Kidney (tissue), 14 donors: Measurements from ENCODE around the gene DFFB. TPM values are rescaled to one million over a fixed set of nuclear protein-coding genes. Genes with fewer than 3 reads are reported as not detected.

Experiments
- DNase-seq, 5 donors: peaks; one replicate each; pipeline ENCODE4 v3.0.0-alpha.2; 2013 to 2020
- FAIRE-seq: peaks from 2 replicates; lab custom pipeline; 2012; peaks lifted over from hg19 to GRCh38; lab: Jason Lieb, UNC
- H3K27ac ChIP-seq, 2 donors: one replicate each; pipeline ENCODE4 v1.7.0; 2013; ENCODE audit warnings: low read depth in 2 of 2, low read length in 2 of 2, inconsistent platforms in 1 of 2
- H3K27me3 ChIP-seq: one replicate; pipeline ENCODE4 v1.7.1; 2013; ENCODE audit warnings: low read length, inconsistent platforms; ENCODE audit not compliant: control insufficient read depth, insufficient read depth
- H3K36me3 ChIP-seq, 3 donors: one replicate each; pipeline versions ENCODE4 v1.7.0 to v1.7.1; 2013; ENCODE audit warnings: low read length in 3 of 3, control low read depth in 1 of 3, inconsistent platforms in 1 of 3; ENCODE audit not compliant: insufficient read depth in 3 of 3, control insufficient read depth in 2 of 3
- H3K4me1 ChIP-seq, 3 donors: one replicate each; pipeline versions ENCODE4 v1.7.0 to v1.7.1; 2013; ENCODE audit warnings: low read length in 3 of 3, inconsistent platforms in 1 of 3, low read depth in 1 of 3; ENCODE audit not compliant: control insufficient read depth in 2 of 3, insufficient read depth in 2 of 3
- H3K4me3 ChIP-seq, 3 donors: one replicate each; pipeline versions ENCODE4 v1.7.0 to v1.8.1; 2013; ENCODE audit warnings: low read length in 3 of 3, control low read depth in 1 of 3, inconsistent platforms in 1 of 3
- H3K9ac ChIP-seq, 3 donors: one replicate each; pipeline versions ENCODE4 v1.7.0 to v1.7.1; 2013; ENCODE audit warnings: low read length in 3 of 3, control low read depth in 1 of 3, inconsistent platforms in 1 of 3
- H3K9me3 ChIP-seq, 3 donors: one replicate each; pipeline versions ENCODE4 v1.7.0 to v1.7.1; 2013; ENCODE audit warnings: low read length in 3 of 3, control low read depth in 1 of 3, inconsistent platforms in 1 of 3; ENCODE audit not compliant: control insufficient read depth in 2 of 3, insufficient read depth in 1 of 3
- CTCF ChIP-seq: IDR thresholded peaks from 3 replicates; pipeline ENCODE4 v1.5.1; 2012; ENCODE audit warnings: mild to moderate bottlenecking, moderate library complexity, borderline replicate concordance; ENCODE audit not compliant: insufficient read depth; ENCODE audit errors: extremely low read depth
- intact Hi-C: fragments of 100-400 bp; cut with DNase I; formaldehyde crosslinking; loops from one replicate; pipeline ENCODE4 v1.11.1; 2022
- polyA plus RNA-seq: library from polyadenylated mRNA; stranded (reverse); fragments of 350-450 nt; fragmentation: Illumina TruSeq; extraction: RNeasy Lipid Tissue Mini Kit (QIAGEN cat#74804); gene quantifications from one replicate; pipeline ENCODE4 v1.2.3, GENCODE V29; 2014; ENCODE audit warnings: low read depth, low replicate concordance; ENCODE audit not compliant: insufficient read depth
- total RNA-seq: library from RNA; stranded (reverse); fragmentation: NEBNext Ultra II Directional; extraction: Animal tissue kit (Norgen Biotek cat#: 25700); gene quantifications from one replicate; pipeline ENCODE4 v1.2.1, GENCODE V29; 2021
- donor health status: control.
- donor health status: control.
- donor health status: control.
- donor health status: control.
- donor health status: control.
- donor health status: DM: yes; HTN: yes; CAD: no.
- donor health status: Normal renal cell carcinoma (clear cell type).

DFFB gene
- total and polyA plus RNA-seq, 2 donors from 2014 or later = 5.6 to 8.2 TPM

- H3K4me3 ChIP-seq = no peak overlapping the region
- DNase-seq (peak in 1 of 5 donors; percentile 56), FAIRE-seq (no peak)
- intact Hi-C loops = no loop called here
- no peaks in the 10 kb centered on the region for H3K9me3 ChIP-seq
- H3K27ac ChIP-seq = no peak overlapping the region
- no peak for TF ChIP-seq CTCF
- no peaks in the 10 kb centered on the region for H3K27me3 ChIP-seq
- peaks cover 0 to 15% (median 9%) of the 10 kb centered on the region in 3 donors for H3K4me1 ChIP-seq
- H3K36me3 ChIP-seq = peaks cover 8 to 41% (median 25%) of the 10 kb centered on the region in 3 donors
- H3K9ac ChIP-seq = no peak overlapping the region
Measured at GRCh38 chr1:3827813-3828307, 29.4 kb upstream of the DFFB start.

- no peaks in the 10 kb centered on the region for H3K27me3 ChIP-seq
- TF ChIP-seq CTCF = no peak
- peak overlapping the region in 1 of 2 donors; percentile 19 for H3K27ac ChIP-seq
- H3K9ac ChIP-seq = no peak overlapping the region
- no peak overlapping the region for H3K4me3 ChIP-seq
- peak in 1 of 5 donors; percentile 47 for DNase-seq
- intact Hi-C loops = no loop called here
- H3K4me1 ChIP-seq = peaks cover 0 to 15% (median 9%) of the 10 kb centered on the region in 3 donors
- H3K36me3 ChIP-seq = peaks cover 8 to 37% (median 19%) of the 10 kb centered on the region in 3 donors
- H3K9me3 ChIP-seq = no peaks in the 10 kb centered on the region
- FAIRE-seq = no peak
Measured at GRCh38 chr1:3828391-3828790, 28.9 kb upstream of the DFFB start.

DNA sequence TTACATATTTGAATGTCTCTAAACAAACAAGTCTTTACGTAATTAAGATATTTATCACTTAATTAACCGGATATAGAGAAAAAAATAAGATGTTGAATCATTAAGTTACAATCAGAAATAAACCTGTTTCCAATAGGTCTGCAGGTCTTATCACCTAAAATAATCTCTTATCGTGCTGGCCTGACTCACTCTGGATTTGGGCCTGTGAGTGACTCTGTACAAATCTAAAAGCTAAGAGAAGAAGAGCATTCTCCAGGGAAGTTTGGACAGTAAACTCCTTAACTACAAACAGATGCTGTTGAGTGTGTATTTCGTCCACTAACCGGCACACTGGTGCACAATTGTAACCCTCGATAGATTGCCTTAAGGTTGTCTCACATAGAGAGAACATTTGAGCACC is 25.6 kb upstream of the DFFB start:
- H3K9me3 ChIP-seq = no peaks in the 10 kb centered on the region
- no peaks in the 10 kb centered on the region for H3K27me3 ChIP-seq
- TF ChIP-seq CTCF = no peak
- H3K36me3 ChIP-seq = peaks cover 8 to 34% (median 20%) of the 10 kb centered on the region in 3 donors
- no peak overlapping the region for H3K27ac ChIP-seq
- H3K9ac ChIP-seq = no peak overlapping the region
- DNase-seq (no peak), FAIRE-seq (no peak)
- H3K4me3 ChIP-seq = no peak overlapping the region
- intact Hi-C loops = no loop called here
- H3K4me1 ChIP-seq = peaks cover 0 to 15% (median 9%) of the 10 kb centered on the region in 3 donors

DNA sequence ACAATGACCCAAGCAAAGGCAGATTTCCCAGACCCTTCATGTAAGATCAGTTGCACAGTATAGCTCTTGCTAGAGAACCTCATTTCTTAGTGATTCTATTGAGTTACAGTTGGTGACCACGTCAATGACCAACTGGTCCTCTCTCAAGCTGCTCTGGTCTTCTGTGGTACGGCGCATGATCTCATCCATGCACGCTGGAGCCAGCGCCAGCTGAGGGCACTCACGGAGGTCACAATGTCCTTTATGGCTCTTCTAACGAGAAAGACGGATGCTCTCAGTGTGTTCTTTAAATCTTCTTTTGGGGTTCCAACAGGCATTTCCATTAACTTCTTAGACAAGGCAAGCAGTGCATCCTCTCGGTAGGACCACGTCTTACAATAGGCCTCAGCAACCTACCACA is 22.6 kb upstream of the DFFB start:
- FAIRE-seq (no peak), DNase-seq (peak in 1 of 5 donors; percentile 21)
- Histone ChIP-seq H3K27me3 (no peaks in the 10 kb centered on the region), H3K36me3 (peaks cover 15 to 50% (median 39%) of the 10 kb centered on the region in 3 donors), H3K9me3 (no peaks in the 10 kb centered on the region), H3K4me1 (peaks cover 0 to 4% (median 0%) of the 10 kb centered on the region in 3 donors), H3K4me3 (no peak overlapping the region), H3K27ac (no peak overlapping the region), H3K9ac (no peak overlapping the region)
- TF ChIP-seq CTCF = no peak
- intact Hi-C loops = no loop called here
